Aorta (tissue), 5 donors: ENCODE data around the gene TRIM41. TPM values are rescaled to one million over a fixed set of nuclear protein-coding genes. Genes with fewer than 3 reads are reported as not detected.

Experiments
- ATAC-seq: fragments of 200-7000 bp; cut with Tn5 transposase; one replicate; pipeline ENCODE4 v1.9.1; 2022; ENCODE audit warnings: moderate library complexity; ENCODE audit not compliant: low FRiP score
- DNase-seq, 2 donors: peaks; one replicate each; pipeline ENCODE4 v3.0.0-alpha.2; 2020
- H3K27ac ChIP-seq, 2 donors: one replicate each; pipeline ENCODE4 v1.5.1; 2013; ENCODE audit warnings: low read length in 2 of 2, mild to moderate bottlenecking in 2 of 2, moderate library complexity in 2 of 2, control low read depth in 1 of 2, inconsistent platforms in 1 of 2, low read depth in 1 of 2
- H3K27me3 ChIP-seq, 2 donors: one replicate each; pipeline ENCODE4 v1.6.1; 2013; ENCODE audit warnings: control low read depth in 1 of 2, low read length in 1 of 2, mild to moderate bottlenecking in 1 of 2, moderate library complexity in 1 of 2; ENCODE audit not compliant: insufficient read depth in 2 of 2, control insufficient read depth in 1 of 2
- H3K36me3 ChIP-seq, 2 donors: one replicate each; pipeline ENCODE4 v1.6.1; 2013; ENCODE audit warnings: control low read depth in 1 of 2, low read length in 1 of 2, mild to moderate bottlenecking in 1 of 2; ENCODE audit not compliant: insufficient read depth in 2 of 2, control insufficient read depth in 1 of 2
- H3K4me1 ChIP-seq, 2 donors: one replicate each; pipeline ENCODE4 v1.6.1; 2013; ENCODE audit warnings: low read length in 2 of 2, control low read depth in 1 of 2, mild to moderate bottlenecking in 1 of 2, moderate library complexity in 1 of 2; ENCODE audit not compliant: insufficient read depth in 2 of 2, control insufficient read depth in 1 of 2
- H3K4me3 ChIP-seq, 2 donors: one replicate each; pipeline ENCODE4 v1.5.1; 2013; ENCODE audit warnings: low read length in 2 of 2, control low read depth in 1 of 2, mild to moderate bottlenecking in 1 of 2
- H3K9me3 ChIP-seq: one replicate; pipeline ENCODE4 v1.6.1; 2013; ENCODE audit warnings: mild to moderate bottlenecking, low read length; ENCODE audit not compliant: control insufficient read depth
- WGBS, 2 donors: extraction: QIAGEN DNeasy Blood & Tissue Kit; methylation state at CpG; one replicate each; pipeline ENCODE4 v1.1.7; 2013; 5-methylcytosine and 5-hydroxymethylcytosine counted together
- intact Hi-C, 2 donors: fragments of 100-400 bp; cut with DNase I; formaldehyde crosslinking; loops; one replicate each; pipeline versions ENCODE4 v1.14.2 to v1.15.0; 2022
- polyA plus RNA-seq, 2 donors: library from polyadenylated mRNA; stranded (reverse); fragments of 200-250 nt; gene quantifications; one replicate each; pipeline ENCODE4 v1.2.3, GENCODE V29; 2013
- total RNA-seq, 2 donors: library from RNA; stranded (reverse); fragmentation: NEBNext Ultra II Directional; extraction: Animal tissue kit (Norgen Biotek cat#: 25700); gene quantifications; one replicate each; pipeline ENCODE4 v1.2.1, GENCODE V29; 2021
- donor health status: healthy with polysubstance abuse.
- donor health status: Bipolar disorder and iron deficiency.
- donor health status: DM: no; HTN: no; CAD: no.
- donor health status: DM: no; HTN: no; CAD: no.
- donor health status: DM: yes; HTN: yes; CAD: no.

TRIM41 gene
- total and polyA plus RNA-seq, 4 donors = 15.2 to 22.2 (median 18.5) TPM

GRCh38 chr5:181185560-181185959 lies 37.5 kb upstream of the TRIM41 start:
- ATAC-seq (no peak), DNase-seq (peak; percentile 44 to 59)
- Histone ChIP-seq H3K36me3 (no peaks in the 10 kb centered on the region), H3K9me3 (no peaks in the 10 kb centered on the region), H3K4me3 (no peak overlapping the region), H3K4me1 (no peaks in the 10 kb centered on the region), H3K27me3 (no peaks in the 10 kb centered on the region), H3K27ac (no peak overlapping the region)
- intact Hi-C loops = loop anchor here in 1 of 2 donors (10.0 kb wide), 1 partner anchor 79 kb away; the partner anchor contains the start of gene TRIM52
- WGBS, 2 donors = 91 to 94% methylated on average over 13 of the region's 13 CpGs

GRCh38 chr5:181186022-181186421 lies 37.1 kb upstream of the TRIM41 start:
- no peaks in the 10 kb centered on the region for H3K9me3 ChIP-seq
- H3K4me3 ChIP-seq = no peak overlapping the region
- intact Hi-C loops = loop anchor here in 1 of 2 donors (10.0 kb wide), 1 partner anchor 79 kb away; the partner anchor contains the start of gene TRIM52
- DNase-seq (peak; percentile 19 to 25), ATAC-seq (no peak)
- WGBS, 2 donors = 83 to 84% methylated on average over 6 of the region's 6 CpGs
- H3K27ac ChIP-seq = no peak overlapping the region
- no peaks in the 10 kb centered on the region for H3K27me3 ChIP-seq
- H3K4me1 ChIP-seq = no peaks in the 10 kb centered on the region
- H3K36me3 ChIP-seq = no peaks in the 10 kb centered on the region

GRCh38 chr5:181186986-181187499 lies 36.0 kb upstream of the TRIM41 start:
- no peak for ATAC-seq
- 42 to 51% methylated on average over 8 of the region's 8 CpGs for WGBS, 2 donors
- Histone ChIP-seq H3K36me3 (no peaks in the 10 kb centered on the region), H3K4me1 (no peaks in the 10 kb centered on the region), H3K27me3 (no peaks in the 10 kb centered on the region), H3K27ac (no peak overlapping the region), H3K4me3 (no peak overlapping the region), H3K9me3 (no peaks in the 10 kb centered on the region)
- intact Hi-C loops = loop anchor here in 1 of 2 donors (1.0 to 10.0 kb wide), 2 partner anchors 35 to 78 kb away; partner anchors contain the start of gene TRIM52
- peak; percentile 14 to 33 for DNase-seq

GRCh38 chr5:181187500-181188213 lies 35.4 kb upstream of the TRIM41 start:
- DNase-seq = peak; percentile 76 to 92
- intact Hi-C loops = loop anchor here (1.0 to 10.0 kb wide), 5 partner anchors 19 to 77 kb away; partner anchors contain the start of gene TRIM52 (in 1 of the 2)
- Histone ChIP-seq H3K9me3 (no peaks in the 10 kb centered on the region), H3K27me3 (no peaks in the 10 kb centered on the region), H3K36me3 (no peaks in the 10 kb centered on the region), H3K27ac (no peak overlapping the region), H3K4me1 (no peaks in the 10 kb centered on the region), H3K4me3 (no peak overlapping the region)
- 3 to 4% methylated on average over 37 of the region's 37 CpGs for WGBS, 2 donors
- peak; percentile 33 for ATAC-seq

GRCh38 chr5:181188700-181189362 lies 34.2 kb upstream of the TRIM41 start:
- WGBS, 2 donors = 0% methylated on average over 35 of the region's 35 CpGs
- Histone ChIP-seq H3K4me3 (peak overlapping the region; percentile 75 to 86), H3K27me3 (no peaks in the 10 kb centered on the region), H3K36me3 (no peaks in the 10 kb centered on the region), H3K9me3 (no peaks in the 10 kb centered on the region), H3K27ac (peak overlapping the region in 1 of 2 donors; percentile 52), H3K4me1 (no peaks in the 10 kb centered on the region)
- DNase-seq = peak; percentile 78 to 81
- intact Hi-C loops = loop anchor here (1.0 to 10.0 kb wide), 5 partner anchors 17 to 76 kb away; partner anchors contain the start of gene TRIM52 (in 1 of the 2)
- peak; percentile 74 for ATAC-seq

- ATAC-seq = peak; percentile 1
Observed at GRCh38 chr5:181189363-181189961, 33.6 kb upstream of the TRIM41 start.

GRCh38 chr5:181189962-181190710 lies 32.9 kb upstream of the TRIM41 start:
- DNase-seq = peak; percentile 64 to 83
- intact Hi-C loops = loop anchor here (2.0 to 10.0 kb wide), 3 partner anchors 17 to 75 kb away; partner anchors contain the start of gene TRIM52 (in 2 of the 2)
- H3K27ac ChIP-seq = no peak overlapping the region

More at GRCh38 chr5:181189363-181189961, 33.6 kb upstream of the TRIM41 start:
- Histone ChIP-seq H3K4me3 (peak overlapping the region; percentile 75 to 86), H3K9me3 (no peaks in the 10 kb centered on the region), H3K27ac (no peak overlapping the region), H3K36me3 (no peaks in the 10 kb centered on the region), H3K27me3 (no peaks in the 10 kb centered on the region), H3K4me1 (no peaks in the 10 kb centered on the region)
- WGBS, 2 donors = 0% methylated on average over 41 of the region's 41 CpGs
- peak in 1 of 2 donors; percentile 84 for DNase-seq
- intact Hi-C loops = loop anchor here in 1 of 2 donors (2.0 to 10.0 kb wide), 2 partner anchors 17 to 75 kb away; partner anchors contain the start of gene TRIM52

More at GRCh38 chr5:181189962-181190710, 32.9 kb upstream of the TRIM41 start:
- H3K27me3 ChIP-seq = no peaks in the 10 kb centered on the region
- peak overlapping the region; percentile 75 to 86 for H3K4me3 ChIP-seq
- ATAC-seq = no peak
- H3K36me3 ChIP-seq = no peaks in the 10 kb centered on the region
- no peaks in the 10 kb centered on the region for H3K4me1 ChIP-seq
- H3K9me3 ChIP-seq = no peaks in the 10 kb centered on the region
- 0 to 1% methylated on average over 52 of the region's 52 CpGs for WGBS, 2 donors
